Gastrocnemius medialis (tissue), 4 donors: ENCODE measurements around the gene ELAPOR1. TPM values are rescaled to one million over a fixed set of nuclear protein-coding genes. Genes with fewer than 3 reads are reported as not detected.

Source experiments
- ATAC-seq, 2 donors: fragments of 150-250 bp; one replicate each; pipeline ENCODE4 v1.9.1; 2016
- DNase-seq, 2 donors: peaks; one replicate each; pipeline ENCODE4 v3.0.0-alpha.2; 2019
- H3K27ac ChIP-seq, 4 donors: fragments of 200-600 bp; sonication (generic); 1 replicate in 1 of 4; 2 replicates in 3 of 4; pipeline ENCODE4 v1.5.1; 2016 to 2018; ENCODE audit warnings: mild to moderate bottlenecking in 2 of 4, moderate library complexity in 1 of 4
- H3K27me3 ChIP-seq, 3 donors: fragments of 200-600 bp; sonication (generic) in 2 of 3; 1 replicate in 1 of 3; 2 replicates in 2 of 3; pipeline versions ENCODE4 v1.5.1 to v1.6.0; 2016 to 2019; ENCODE audit warnings: mild to moderate bottlenecking in 1 of 3, moderate library complexity in 1 of 3
- H3K36me3 ChIP-seq, 2 donors: fragments of 200-600 bp; sonication (generic) in 1 of 2; one replicate each; pipeline ENCODE4 v1.5.1; 2017 to 2018
- H3K4me1 ChIP-seq, 2 donors: fragments of 200-600 bp; sonication (generic) in 1 of 2; one replicate each; pipeline ENCODE4 v1.5.1; 2016 to 2017; ENCODE audit warnings: mild to moderate bottlenecking in 2 of 2
- H3K4me3 ChIP-seq, 4 donors: fragments of 200-600 bp; sonication (generic) in 3 of 4; 1 replicate in 1 of 4; 2 replicates in 3 of 4; pipeline ENCODE4 v1.5.1; 2016 to 2019; ENCODE audit warnings: mild to moderate bottlenecking in 2 of 4
- H3K9me3 ChIP-seq, 3 donors: fragments of 200-600 bp; sonication (generic) in 2 of 3; 1 replicate in 1 of 3; 2 replicates in 2 of 3; pipeline ENCODE4 v1.5.1; 2016 to 2019
- CTCF ChIP-seq, 5 experiments: fragments of 450-650 bp in 3 of 5; fragments of 200-600 bp in 2 of 5; sonication (generic) in 2 of 5; IDR thresholded peaks in 4 of 5; conservative IDR thresholded peaks in 1 of 5; 1 replicate in 4 of 5; 2 replicates in 1 of 5; pipeline ENCODE4 v1.5.1; 2016 to 2019; ENCODE audit warnings: antibody characterized with exemption in 5 of 5, mild to moderate bottlenecking in 3 of 5, moderate library complexity in 3 of 5
- POLR2A ChIP-seq, 2 donors: fragments of 450-650 bp; IDR thresholded peaks; one replicate each; pipeline ENCODE4 v1.6.1; 2017; ENCODE audit warnings: antibody characterized with exemption in 2 of 2, mild to moderate bottlenecking in 2 of 2, moderate library complexity in 2 of 2
- in situ Hi-C, 4 donors: fragments of 200-750 bp; cut with MboI; loops; one replicate each; pipeline versions ENCODE4 v1.15.0 to v1.8.0; 2017; ENCODE audit warnings: low sequenced_read_pairs in 4 of 4
- intact Hi-C: fragments of 100-400 bp; cut with DNase I; formaldehyde crosslinking; loops from one replicate; pipeline ENCODE4 v1.15.1; 2023; ENCODE audit warnings: low total_unique reads
- total RNA-seq, 4 donors: library from RNA; depleted of rRNA; stranded (reverse); fragments of >200 nt; gene quantifications; one replicate each; pipeline versions ENCODE4 v1.1.0 to v1.2.3, GENCODE V29; 2016

ELAPOR1 gene
- total RNA-seq, 4 donors from 2014 or later, result 0.17 TPM; not detected in 3

DNA sequence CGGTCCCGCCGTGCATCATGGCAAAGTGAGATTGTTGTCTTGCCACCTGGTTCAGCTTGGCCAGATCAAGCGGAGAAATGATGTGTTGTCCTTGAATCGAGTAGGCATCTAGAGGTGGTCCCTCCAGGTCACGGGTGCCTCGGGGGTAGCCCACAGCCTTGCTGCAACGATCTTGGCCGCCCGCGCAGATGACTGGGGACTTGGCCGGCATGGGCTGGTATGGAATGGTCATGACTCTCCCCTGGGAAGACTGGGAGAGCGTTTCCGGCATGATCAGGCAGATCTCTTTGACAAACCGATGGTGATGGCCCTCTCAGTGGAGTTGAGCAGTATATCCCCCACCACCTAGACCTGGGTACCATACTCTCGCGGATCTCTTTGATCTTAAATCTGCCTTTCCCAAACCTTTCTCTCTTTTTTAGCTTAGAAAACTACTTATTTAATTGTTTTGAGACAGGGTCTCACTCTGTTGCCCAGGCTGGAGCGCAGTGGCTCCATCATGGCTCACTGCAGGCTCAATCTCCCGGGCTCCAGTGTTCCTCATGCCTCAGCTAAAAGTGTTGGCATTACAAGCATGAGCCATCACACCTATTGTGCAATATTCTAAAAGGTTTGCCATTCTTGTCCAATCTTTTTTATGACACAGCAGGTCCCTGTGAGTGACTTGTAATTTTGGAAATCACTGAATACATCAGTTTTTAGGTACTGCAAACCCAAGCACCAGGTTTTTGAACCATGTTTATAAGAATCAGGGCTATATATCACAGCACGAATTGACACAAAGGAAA lies 9.4 kb upstream of the ELAPOR1 start:
- no peak for ATAC-seq
- Histone ChIP-seq H3K36me3 (no peaks in the 10 kb centered on the region), H3K4me1 (peaks cover 2 to 7% of the 10 kb centered on the region in 2 donors), H3K4me3 (no peak overlapping the region), H3K9me3 (no peaks in the 10 kb centered on the region), H3K27ac (no peak overlapping the region), H3K27me3 (no peaks in the 10 kb centered on the region)
- TF ChIP-seq POLR2A (IDR thresholded peaks at IDR 0.05) (no peak), CTCF (IDR thresholded peaks at IDR 0.05 in 4 of 5, conservative IDR thresholded peaks at IDR 0.05 in 1 of 5) (no peak)
- DNase-seq, result no peak
- intact Hi-C loops (loop anchor here (5.0 to 10.0 kb wide), 4 partner anchors 48 to 412 kb away; partner anchors contain the start of genes PRPF38B, SARS1 and SORT1), in situ Hi-C loops (loop anchor here in 1 of 4 donors (10.0 kb wide), 1 partner anchor 110 kb away; the partner anchor contains the start of gene SARS1)

DNA sequence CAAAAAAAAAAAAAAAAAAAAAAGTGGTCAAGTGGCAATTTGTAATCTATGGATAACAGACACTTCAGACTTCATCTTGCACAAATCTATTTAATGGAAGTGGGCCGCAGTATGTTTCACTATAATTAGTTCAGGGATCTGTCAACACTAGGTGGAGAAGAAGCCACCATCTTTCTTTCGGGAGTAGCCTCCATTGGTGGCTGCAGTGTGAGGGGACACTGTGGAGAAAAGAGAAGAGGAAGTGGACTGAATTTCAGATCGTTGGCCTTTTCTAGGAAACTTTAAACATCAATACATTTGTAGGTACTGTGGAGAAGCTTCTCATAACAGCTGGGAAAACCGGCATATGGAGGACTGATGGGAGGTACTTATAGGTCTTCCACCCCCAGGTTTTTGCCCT lies 8.0 kb upstream of the ELAPOR1 start:
- Histone ChIP-seq H3K4me3 (no peak overlapping the region), H3K4me1 (peaks cover 0 to 4% of the 10 kb centered on the region in 2 donors), H3K27ac (no peak overlapping the region), H3K36me3 (no peaks in the 10 kb centered on the region), H3K9me3 (no peaks in the 10 kb centered on the region), H3K27me3 (no peaks in the 10 kb centered on the region)
- intact Hi-C loops (loop anchor here (10.0 kb wide), 1 partner anchor 289 kb away; the partner anchor contains the start of gene SORT1), in situ Hi-C loops (loop anchor here in 1 of 4 donors (10.0 kb wide), 1 partner anchor 109 kb away; the partner anchor contains the start of gene SARS1)
- TF ChIP-seq POLR2A (IDR thresholded peaks at IDR 0.05), result no peak
- TF ChIP-seq CTCF (IDR thresholded peaks at IDR 0.05 in 4 of 5, conservative IDR thresholded peaks at IDR 0.05 in 1 of 5), result no peak
- DNase-seq, result no peak
- ATAC-seq, result no peak

GRCh38 chr1:109107785-109108184 lies 6.1 kb upstream of the ELAPOR1 start:
- TF ChIP-seq CTCF (IDR thresholded peaks at IDR 0.05 in 4 of 5, conservative IDR thresholded peaks at IDR 0.05 in 1 of 5) (no peak), POLR2A (IDR thresholded peaks at IDR 0.05) (no peak)
- no peaks in the 10 kb centered on the region for H3K9me3 ChIP-seq
- in situ Hi-C loops (loop anchor here in 1 of 4 donors (10.0 kb wide), 1 partner anchor 107 kb away; the partner anchor contains the start of gene SARS1), intact Hi-C loops (loop anchor here (10.0 kb wide), 1 partner anchor 287 kb away; the partner anchor contains the start of gene SORT1)
- ATAC-seq (no peak), DNase-seq (no peak)
- H3K4me1 ChIP-seq, result peaks cover 6 to 7% of the 10 kb centered on the region in 2 donors
- H3K4me3 ChIP-seq, result no peak overlapping the region
- no peak overlapping the region for H3K27ac ChIP-seq
- no peaks in the 10 kb centered on the region for H3K27me3 ChIP-seq
- no peaks in the 10 kb centered on the region for H3K36me3 ChIP-seq

DNA sequence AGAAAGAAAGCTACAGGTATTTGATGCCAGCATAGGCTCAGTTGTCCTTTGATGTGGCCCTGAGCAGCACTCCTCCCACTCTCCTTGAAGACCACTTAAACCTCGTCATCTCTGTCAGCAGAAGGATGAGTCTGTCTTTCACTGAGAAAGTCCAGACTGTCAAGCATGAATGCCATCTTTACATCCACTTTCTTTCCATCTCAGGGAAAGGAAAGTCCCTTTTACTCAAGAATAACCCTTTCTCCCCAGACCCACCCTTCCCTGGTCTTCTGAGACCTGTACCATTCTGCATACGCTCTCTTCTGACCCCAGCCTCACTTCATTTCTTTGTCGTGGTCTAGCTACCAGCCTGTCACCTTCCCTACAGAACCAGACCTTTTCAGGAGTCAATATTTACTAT lies 4.0 kb upstream of the ELAPOR1 start:
- peaks cover 7 to 20% (median 17%) of the 10 kb centered on the region in 3 donors for H3K27me3 ChIP-seq
- no peaks in the 10 kb centered on the region for H3K36me3 ChIP-seq
- DNase-seq (no peak), ATAC-seq (no peak)
- intact Hi-C loops, result loop anchor here (5.0 to 10.0 kb wide), 4 partner anchors 68 to 285 kb away; partner anchors contain the start of genes CLCC1, SORT1 and WDR47
- peaks cover 12 to 20% of the 10 kb centered on the region in 2 donors for H3K4me1 ChIP-seq
- no peak overlapping the region for H3K4me3 ChIP-seq
- no peak for TF ChIP-seq CTCF (IDR thresholded peaks at IDR 0.05 in 4 of 5, conservative IDR thresholded peaks at IDR 0.05 in 1 of 5)
- TF ChIP-seq POLR2A (IDR thresholded peaks at IDR 0.05), result no peak
- H3K27ac ChIP-seq, result no peak overlapping the region
- H3K9me3 ChIP-seq, result no peaks in the 10 kb centered on the region
- in situ Hi-C loops, result loop anchor here in 2 of 4 donors (10.0 kb wide), 3 partner anchors 85 to 145 kb away; partner anchors contain the start of genes CLCC1 (in 1 of the 2) and SARS1 (in 1 of the 2)
